OCI-LY7 (cell line): ENCODE measurements around the gene CKS2. TPM values are rescaled to one million over a fixed set of nuclear protein-coding genes. Genes with fewer than 3 reads are reported as not detected.
A peak's percentile ranks its signal among the peaks of the same experiment; 100 is the strongest.

Experiments used
- Bru-seq: library from RNA; stranded (reverse); fragments of 400-500 nt; gene quantifications from one replicate; lab custom pipeline; 2021; lab: Mats Ljungman, UMichigan
- BruChase-seq, 2 experiments: library from RNA; stranded (reverse); fragments of 400-500 nt; gene quantifications; one replicate each; lab custom pipeline; 2021; lab: Mats Ljungman, UMichigan
- BruUV-seq: library from RNA; stranded (reverse); fragments of 400-500 nt; replicated peaks from 2 replicates; lab custom pipeline; 2021; lab: Mats Ljungman, UMichigan
- CTCF ChIA-PET: fragments of 300-600 bp; sonication (Branson Sonifier 250); formaldehyde crosslinking; loops from one replicate; lab custom pipeline; 2022; ENCODE audit warnings: antibody characterized with exemption; ENCODE audit not compliant: unreplicated experiment; lab: Charles Lee
- POLR2A ChIA-PET: fragments of 300-600 bp; sonication (Branson Sonifier 250); formaldehyde crosslinking; loops from one replicate; lab custom pipeline; 2022; ENCODE audit warnings: antibody characterized with exemption; lab: Charles Lee
- DNase-seq: peaks from one replicate; pipeline ENCODE4 v3.0.0-alpha.2; 2015; ENCODE audit warnings: low spot score
- H2AFZ ChIP-seq: fragments of 200-600 bp; sonication (generic), shearing (Covaris generic); 2 replicates; pipeline ENCODE4 v1.6.1; 2014; ENCODE audit warnings: mild to moderate bottlenecking, antibody characterized with exemption, low read length, moderate library complexity
- H3K27ac ChIP-seq: fragments of 200-600 bp; sonication (generic); 2 replicates; pipeline ENCODE4 v1.5.1; 2014; ENCODE audit warnings: mixed run types, low read depth, mild to moderate bottlenecking, moderate library complexity, low read length, inconsistent platforms; ENCODE audit not compliant: poor library complexity, severe bottlenecking
- H3K36me3 ChIP-seq: fragments of 200-600 bp; sonication (generic); 2 replicates; pipeline ENCODE4 v1.6.1; 2014; ENCODE audit warnings: mild to moderate bottlenecking, antibody characterized with exemption, low read length, moderate library complexity, mixed read lengths; ENCODE audit not compliant: insufficient read depth
- H3K4me1 ChIP-seq: fragments of 200-600 bp; sonication (generic); 2 replicates; pipeline ENCODE4 v1.5.1; 2014; ENCODE audit warnings: mild to moderate bottlenecking, low read length; ENCODE audit not compliant: insufficient read depth, poor library complexity, severe bottlenecking
- H3K4me2 ChIP-seq: fragments of 200-600 bp; sonication (generic); 2 replicates; pipeline ENCODE4 v1.6.1; 2014; ENCODE audit warnings: mild to moderate bottlenecking, low read length
- H3K4me3 ChIP-seq: fragments of 200-600 bp; sonication (generic); 2 replicates; pipeline ENCODE4 v1.5.1; 2014; ENCODE audit warnings: mild to moderate bottlenecking, low read depth, low read length; ENCODE audit not compliant: poor library complexity, severe bottlenecking
- H3K79me2 ChIP-seq: fragments of 200-600 bp; sonication (generic); 2 replicates; pipeline ENCODE4 v1.6.1; 2016; ENCODE audit warnings: low read depth, mild to moderate bottlenecking, low read length, moderate library complexity, mixed read lengths; ENCODE audit not compliant: insufficient read depth
- H3K9me2 ChIP-seq: fragments of 200-600 bp; sonication (generic); 2 replicates; pipeline ENCODE4 v1.6.1; 2016; ENCODE audit warnings: mild to moderate bottlenecking, low read length, mixed read lengths; ENCODE audit not compliant: insufficient read depth
- H3K9me3 ChIP-seq: fragments of 200-600 bp; sonication (generic); 2 replicates; pipeline ENCODE4 v1.6.1; 2014; ENCODE audit warnings: mild to moderate bottlenecking, mixed run types, low read length, mixed read lengths
- H4K20me1 ChIP-seq: fragments of 200-600 bp; sonication (generic); 2 replicates; pipeline ENCODE4 v1.6.1; 2014; ENCODE audit warnings: mild to moderate bottlenecking, antibody characterized with exemption, low read length, moderate library complexity, mixed read lengths; ENCODE audit not compliant: insufficient read depth
- CTCF ChIP-seq: fragments of 200-600 bp; sonication (generic); conservative IDR thresholded peaks from 2 replicates; pipeline ENCODE4 v1.5.1; 2014; ENCODE audit warnings: mild to moderate bottlenecking, antibody characterized with exemption, low read length, moderate library complexity, mixed read lengths
- EZH2phosphoT487 ChIP-seq: fragments of 200-600 bp; sonication (generic); IDR thresholded peaks from 2 replicates; pipeline ENCODE4 v1.6.1; 2018; ENCODE audit warnings: low read depth, borderline replicate concordance, mild to moderate bottlenecking, mixed run types, antibody characterized with exemption, low read length, moderate library complexity, mixed read lengths
- intact Hi-C: fragments of 100-400 bp; cut with micrococcal nuclease; formaldehyde crosslinking; loops from one replicate; pipeline ENCODE4 v1.10.0; 2022; ENCODE audit not compliant: unreplicated experiment
- long read RNA-seq: library from polyadenylated mRNA; stranded (forward); transcript quantifications from one replicate; pipeline ENCODE4 v2.0.0, GENCODE V29; 2022
- total RNA-seq, 2 experiments: library from RNA; depleted of rRNA in 1 of 2; stranded (reverse); fragments of >200 nt in 1 of 2; shearing (Covaris generic) in 1 of 2; gene quantifications; 2 replicates each; pipeline ENCODE4 v1.2.3, GENCODE V29; 2014 to 2022

The CKS2 gene
- 229 and 299 TPM in 2 replicates for total RNA-seq (2014; rRNA removed; shearing (Covaris generic))
- 285 and 305 TPM in 2 replicates for total RNA-seq (2022)
- Bru-seq, nascent RNA, result percentile 99 among the genes with signal in this experiment
- BruChase-seq, experiment 1, labeled RNA remaining after a 6-hour chase, result percentile 93 among the genes with signal in this experiment
- percentile 99 among the genes with signal in this experiment for BruChase-seq, experiment 2, labeled RNA remaining after a 2-hour chase
- long read RNA-seq, transcript CKS2-201 (3 exons, 613 nt), result major isoform, 357 of 365 reads
- long read RNA-seq, partial matches to known transcripts, result 7 of 365 reads
- long read RNA-seq, other reads (novel, unspliced or antisense), result 1 of 365 reads

GRCh38 chr9:89310475-89311345 lies at the start of gene CKS2:
TSS of gene CKS2 (plus strand) at chr9:89311195. CDS start at chr9:89311293, 98 bp downstream.
- Histone ChIP-seq H3K4me3 (peak within 1 kb of the TSS; percentile 100), H3K27ac (peak within 1 kb of the TSS; percentile 92), H4K20me1 (peaks cover 41% of the 10 kb centered on the region), H2AFZ (peak within 1 kb of the TSS; percentile 8; the same call in 1 of the 2 replicates), H3K9me3 (no peaks in the 10 kb centered on the region), H3K36me3 (peaks cover 54% of the 10 kb centered on the region), H3K9me2 (no peaks in the 10 kb centered on the region), H3K4me2 (peak within 1 kb of the TSS; percentile 94), H3K79me2 (peaks cover 61% of the 10 kb centered on the region), H3K4me1 (peaks cover 44% of the 10 kb centered on the region)
- BruUV-seq, result no TSS peak
- CTCF ChIA-PET, result no interaction called here
- intact Hi-C loops, result loop anchor here (1.0 to 10.0 kb wide), 3 partner anchors 8 to 1494 kb away; partner anchors contain the start of genes SECISBP2, SPIN1 and SYK
- POLR2A ChIA-PET, result no interaction called here
- DNase-seq, result peak; percentile 100
- TF ChIP-seq EZH2phosphoT487 (no peak), CTCF (peak; percentile 50; the same call in 1 of the 2 replicates)

- Histone ChIP-seq H3K9me2 (no peaks in the 10 kb centered on the region), H3K79me2 (no peaks in the 10 kb centered on the region), H3K4me3 (no peak overlapping the region), H3K9me3 (peaks cover 29% of the 10 kb centered on the region), H3K36me3 (no peaks in the 10 kb centered on the region), H4K20me1 (no peaks in the 10 kb centered on the region), H3K27ac (no peak overlapping the region), H2AFZ (no peak overlapping the region), H3K4me1 (no peaks in the 10 kb centered on the region), H3K4me2 (no peak overlapping the region)
- no peak for DNase-seq
- POLR2A ChIA-PET, result interaction anchor here (0.6 kb wide), 1 partner anchor 228 kb away, joined by 5 read pairs; no protein-coding TSS in a partner anchor
- intact Hi-C loops, result no loop called here
- CTCF ChIA-PET, result no interaction called here
- no peak for TF ChIP-seq EZH2phosphoT487
- no peak for TF ChIP-seq CTCF
- BruUV-seq, result no TSS peak
Observed at GRCh38 chr9:89273528-89274279, 37.3 kb upstream of the CKS2 start.
